Measurements from ENCODE around the gene PTTG1.

DNA sequence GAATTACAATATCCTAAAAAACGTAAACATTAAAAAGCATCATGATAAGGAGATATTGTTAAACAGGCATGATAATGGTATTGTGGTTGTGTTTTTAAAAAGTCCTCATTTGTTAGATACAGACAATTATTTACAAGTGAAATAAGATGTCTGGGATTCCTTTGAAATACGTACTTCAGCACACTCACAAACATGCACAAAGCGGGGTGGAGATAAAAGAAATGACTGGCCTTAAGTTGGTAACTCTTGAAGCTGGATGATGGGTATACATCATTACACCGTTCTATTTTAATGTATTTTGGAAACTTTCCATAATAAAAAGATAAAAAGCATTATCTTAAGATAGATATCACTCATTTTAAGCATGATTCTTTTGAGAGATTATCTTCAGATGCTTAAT is 22.8 kb upstream of the PTTG1 start:
- TF ChIP-seq, protein P1, sequence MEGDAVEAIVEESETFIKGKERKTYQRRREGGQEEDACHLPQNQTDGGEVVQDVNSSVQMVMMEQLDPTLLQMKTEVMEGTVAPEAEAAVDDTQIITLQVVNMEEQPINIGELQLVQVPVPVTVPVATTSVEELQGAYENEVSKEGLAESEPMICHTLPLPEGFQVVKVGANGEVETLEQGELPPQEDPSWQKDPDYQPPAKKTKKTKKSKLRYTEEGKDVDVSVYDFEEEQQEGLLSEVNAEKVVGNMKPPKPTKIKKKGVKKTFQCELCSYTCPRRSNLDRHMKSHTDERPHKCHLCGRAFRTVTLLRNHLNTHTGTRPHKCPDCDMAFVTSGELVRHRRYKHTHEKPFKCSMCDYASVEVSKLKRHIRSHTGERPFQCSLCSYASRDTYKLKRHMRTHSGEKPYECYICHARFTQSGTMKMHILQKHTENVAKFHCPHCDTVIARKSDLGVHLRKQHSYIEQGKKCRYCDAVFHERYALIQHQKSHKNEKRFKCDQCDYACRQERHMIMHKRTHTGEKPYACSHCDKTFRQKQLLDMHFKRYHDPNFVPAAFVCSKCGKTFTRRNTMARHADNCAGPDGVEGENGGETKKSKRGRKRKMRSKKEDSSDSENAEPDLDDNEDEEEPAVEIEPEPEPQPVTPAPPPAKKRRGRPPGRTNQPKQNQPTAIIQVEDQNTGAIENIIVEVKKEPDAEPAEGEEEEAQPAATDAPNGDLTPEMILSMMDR (optimal IDR thresholded peaks at IDR 0.05 in 1 of 3, IDR thresholded peaks at IDR 0.05 in 1 of 3, conservative IDR thresholded peaks at IDR 0.05 in 1 of 3; ENCODE audit: extremely low read depth in 1 of 3, insufficient read depth in 2 of 3, low read length in 3 of 3), result no peak
- no peak for TF ChIP-seq EZH2 (IDR thresholded peaks at IDR 0.05; ENCODE audit: low read length)
